Gastroesophageal sphincter (tissue), 3 donors: ENCODE data around the gene KDSR.

Experiments
- CTCF ChIP-seq, 4 experiments: fragments of 200-600 bp in 2 of 4; fragments of 450-650 bp in 2 of 4; sonication (generic) in 1 of 4; IDR thresholded peaks; one replicate each; pipeline ENCODE4 v1.5.1; 2017 to 2019; ENCODE audit warnings: antibody characterized with exemption in 4 of 4, mild to moderate bottlenecking in 2 of 4, moderate library complexity in 2 of 4
- POLR2A ChIP-seq, 2 donors: fragments of 450-650 bp; IDR thresholded peaks; one replicate each; pipeline ENCODE4 v1.6.1; 2017; ENCODE audit warnings: antibody characterized with exemption in 2 of 2, mild to moderate bottlenecking in 2 of 2, moderate library complexity in 1 of 2
- POLR2AphosphoS5 ChIP-seq: sonication (generic); formaldehyde crosslinking; IDR thresholded peaks from one replicate; pipeline ENCODE4 v1.6.1; 2017; ENCODE audit warnings: antibody characterized with exemption

GRCh38 chr18:63367053-63367953 lies at the start of gene KDSR:
- TF ChIP-seq POLR2AphosphoS5 (peak; percentile 59), CTCF (IDR thresholded peaks at IDR 0.05) (peak in 1 of 4 experiments; percentile 17), POLR2A (IDR thresholded peaks at IDR 0.05) (peak; percentile 73 to 89)
